ENCODE results near the gene MYH6. TPM values are rescaled to one million over a fixed set of nuclear protein-coding genes. Genes with fewer than 3 reads are reported as not detected.

MYH6 gene
- total RNA-seq, 1 experiment from 2014 or later: not detected

DNA sequence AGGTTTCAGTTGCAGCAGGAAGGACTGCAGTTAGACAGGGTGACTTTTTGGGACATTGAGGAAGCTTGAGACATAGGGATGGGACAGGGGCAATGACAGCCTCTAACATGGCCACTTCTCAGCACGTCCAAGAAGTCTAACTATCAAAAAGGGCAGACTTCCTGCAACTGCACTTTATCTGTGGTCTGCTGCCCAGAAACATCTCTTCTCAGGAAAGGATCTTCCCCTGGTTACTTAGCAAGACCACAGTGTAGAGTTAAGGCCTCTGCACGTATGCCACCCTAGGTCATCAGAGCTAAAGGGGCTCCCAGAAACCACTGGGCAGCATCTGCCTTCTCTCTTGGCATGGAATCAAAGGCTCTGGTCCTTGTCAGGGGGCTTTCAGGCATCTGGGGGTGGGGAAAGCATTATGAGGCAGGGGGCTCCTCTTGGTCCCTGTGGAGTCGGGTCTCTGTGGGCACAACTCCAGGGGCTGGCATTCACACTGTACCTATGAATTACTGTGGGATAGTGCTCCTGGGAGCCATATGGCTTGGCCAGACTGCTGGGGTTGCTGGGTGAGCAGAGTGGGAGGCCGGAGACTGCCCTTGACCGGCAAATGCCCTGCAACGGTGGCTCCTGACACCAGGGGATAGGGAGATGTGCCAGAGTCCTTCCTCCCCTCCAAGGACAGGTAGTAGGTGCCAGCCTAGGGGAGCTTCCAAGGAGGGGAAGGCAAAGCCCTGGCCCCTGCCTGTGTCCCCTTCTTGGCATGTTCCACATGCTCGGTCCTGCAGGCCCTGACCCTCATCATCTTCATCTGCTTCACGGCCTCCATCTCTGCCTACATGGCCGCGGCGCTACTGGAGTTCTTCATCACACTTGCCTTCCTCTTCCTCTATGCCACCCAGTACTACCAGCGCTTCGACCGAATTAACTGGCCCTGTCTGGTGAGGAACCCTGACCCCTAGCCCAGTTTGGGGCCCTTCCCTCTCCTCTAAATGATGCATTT is 30.2 kb downstream of the MYH6 start:
- POLR2A ChIA-PET: no interaction called here
- Histone ChIP-seq H3K4me1 (ENCODE audit: control insufficient read depth, insufficient read depth, low read length) (no peaks in the 10 kb centered on the region), H3K36me3 (ENCODE audit: control insufficient read depth, insufficient read depth, low read length) (no peaks in the 10 kb centered on the region), H3K27me3 (ENCODE audit: control insufficient read depth, insufficient read depth, low read length) (no peaks in the 10 kb centered on the region), H3K27ac (ENCODE audit: low read length) (no peak overlapping the region), H3K4me3 (ENCODE audit: low read depth in 2 of 2, low read length in 2 of 2) (no peak overlapping the region), H3K9me3 (ENCODE audit: control insufficient read depth, insufficient read depth, low read depth, low read length) (no peaks in the 10 kb centered on the region)
- CTCF ChIA-PET: interaction anchor here (0.5 to 0.9 kb wide), 3 partner anchors 53 to 111 kb away, joined by 3 to 8 read pairs (median 5); no protein-coding TSS in a partner anchor
- no peak for TF ChIP-seq POLR2AphosphoS5 (IDR thresholded peaks at IDR 0.05; ENCODE audit: low read depth, low read length)
- TF ChIP-seq TCF7L2 (IDR thresholded peaks at IDR 0.05; ENCODE audit: low read depth, low read length): no peak
- TF ChIP-seq SIN3A (IDR thresholded peaks at IDR 0.05; ENCODE audit: borderline replicate concordance, insufficient read depth, low read depth, low read length): no peak
- TF ChIP-seq CTCF (IDR thresholded peaks at IDR 0.05): no peak
- TF ChIP-seq, protein P1, sequence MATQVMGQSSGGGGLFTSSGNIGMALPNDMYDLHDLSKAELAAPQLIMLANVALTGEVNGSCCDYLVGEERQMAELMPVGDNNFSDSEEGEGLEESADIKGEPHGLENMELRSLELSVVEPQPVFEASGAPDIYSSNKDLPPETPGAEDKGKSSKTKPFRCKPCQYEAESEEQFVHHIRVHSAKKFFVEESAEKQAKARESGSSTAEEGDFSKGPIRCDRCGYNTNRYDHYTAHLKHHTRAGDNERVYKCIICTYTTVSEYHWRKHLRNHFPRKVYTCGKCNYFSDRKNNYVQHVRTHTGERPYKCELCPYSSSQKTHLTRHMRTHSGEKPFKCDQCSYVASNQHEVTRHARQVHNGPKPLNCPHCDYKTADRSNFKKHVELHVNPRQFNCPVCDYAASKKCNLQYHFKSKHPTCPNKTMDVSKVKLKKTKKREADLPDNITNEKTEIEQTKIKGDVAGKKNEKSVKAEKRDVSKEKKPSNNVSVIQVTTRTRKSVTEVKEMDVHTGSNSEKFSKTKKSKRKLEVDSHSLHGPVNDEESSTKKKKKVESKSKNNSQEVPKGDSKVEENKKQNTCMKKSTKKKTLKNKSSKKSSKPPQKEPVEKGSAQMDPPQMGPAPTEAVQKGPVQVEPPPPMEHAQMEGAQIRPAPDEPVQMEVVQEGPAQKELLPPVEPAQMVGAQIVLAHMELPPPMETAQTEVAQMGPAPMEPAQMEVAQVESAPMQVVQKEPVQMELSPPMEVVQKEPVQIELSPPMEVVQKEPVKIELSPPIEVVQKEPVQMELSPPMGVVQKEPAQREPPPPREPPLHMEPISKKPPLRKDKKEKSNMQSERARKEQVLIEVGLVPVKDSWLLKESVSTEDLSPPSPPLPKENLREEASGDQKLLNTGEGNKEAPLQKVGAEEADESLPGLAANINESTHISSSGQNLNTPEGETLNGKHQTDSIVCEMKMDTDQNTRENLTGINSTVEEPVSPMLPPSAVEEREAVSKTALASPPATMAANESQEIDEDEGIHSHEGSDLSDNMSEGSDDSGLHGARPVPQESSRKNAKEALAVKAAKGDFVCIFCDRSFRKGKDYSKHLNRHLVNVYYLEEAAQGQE (IDR thresholded peaks at IDR 0.05; ENCODE audit: insufficient read depth in 1 of 2, low read depth in 2 of 2, low read length in 1 of 2): no peak
- DNase-seq (ENCODE audit: low read depth, low spot score): no peak
- intact Hi-C loops (cut with micrococcal nuclease; ENCODE audit: unreplicated experiment): no loop called here
- ATAC-seq: no peak
- BruUV-seq (replicated peaks): no TSS peak
- in situ Hi-C loops (cut with HindIII; ENCODE audit: low pct_unique_long_range_greater_than_20kb, low sequenced_read_pairs): no loop called here

DNA sequence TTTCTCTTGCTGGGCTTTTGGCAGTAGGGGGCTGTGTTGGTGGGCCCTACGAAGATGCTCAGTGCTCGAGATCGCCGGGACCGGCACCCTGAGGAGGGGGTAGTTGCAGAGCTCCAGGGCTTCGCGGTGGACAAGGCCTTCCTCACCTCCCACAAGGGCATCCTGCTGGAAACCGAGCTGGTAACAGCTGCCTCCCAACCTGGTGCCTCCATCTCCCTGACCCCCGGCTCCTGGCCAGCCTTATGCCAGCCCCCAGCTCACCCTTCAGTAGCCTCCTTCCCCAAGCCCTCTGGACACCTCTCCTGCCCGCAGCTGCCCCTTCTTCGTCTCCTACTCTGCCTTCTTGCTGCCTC is 30.9 kb downstream of the MYH6 start:
- Histone ChIP-seq H3K4me1 (ENCODE audit: control insufficient read depth, insufficient read depth, low read length) (no peaks in the 10 kb centered on the region), H3K27me3 (ENCODE audit: control insufficient read depth, insufficient read depth, low read length) (no peaks in the 10 kb centered on the region), H3K27ac (ENCODE audit: low read length) (no peak overlapping the region), H3K9me3 (ENCODE audit: control insufficient read depth, insufficient read depth, low read depth, low read length) (no peaks in the 10 kb centered on the region), H3K4me3 (ENCODE audit: low read depth in 2 of 2, low read length in 2 of 2) (no peak overlapping the region), H3K36me3 (ENCODE audit: control insufficient read depth, insufficient read depth, low read length) (no peaks in the 10 kb centered on the region)
- ChIA-PET POLR2A (no interaction called here), CTCF (interaction anchor here (0.6 to 0.9 kb wide), 2 partner anchors 52 to 100 kb away, joined by 5 to 8 read pairs; no protein-coding TSS in a partner anchor)
- DNase-seq (ENCODE audit: low read depth, low spot score): no peak
- BruUV-seq (replicated peaks): no TSS peak
- no peak for ATAC-seq
- intact Hi-C loops (cut with micrococcal nuclease; ENCODE audit: unreplicated experiment) (no loop called here), in situ Hi-C loops (cut with HindIII; ENCODE audit: low pct_unique_long_range_greater_than_20kb, low sequenced_read_pairs) (no loop called here)
- no peak for TF ChIP-seq POLR2AphosphoS5 (IDR thresholded peaks at IDR 0.05; ENCODE audit: low read depth, low read length)
- TF ChIP-seq SIN3A (IDR thresholded peaks at IDR 0.05; ENCODE audit: borderline replicate concordance, insufficient read depth, low read depth, low read length): no peak
- TF ChIP-seq TCF7L2 (IDR thresholded peaks at IDR 0.05; ENCODE audit: low read depth, low read length): no peak
- TF ChIP-seq, protein P1 (IDR thresholded peaks at IDR 0.05; ENCODE audit: insufficient read depth in 1 of 2, low read depth in 2 of 2, low read length in 1 of 2): no peak
- no peak for TF ChIP-seq CTCF (IDR thresholded peaks at IDR 0.05)
